Neural progenitor cell (in vitro differentiated cells): ENCODE measurements around the gene TSHZ3.

Experiments
- EZH2 ChIP-seq: fragments of 200-600 bp; sonication (generic); IDR thresholded peaks from 2 replicates; pipeline ENCODE4 v1.6.1; 2017; ENCODE audit warnings: antibody characterized with exemption, mild to moderate bottlenecking, moderate library complexity
- TF ChIP-seq, protein P1 (sequence below): fragments of 200-600 bp; sonication (generic); IDR thresholded peaks from 2 replicates; pipeline ENCODE4 v1.5.1; 2017; ENCODE audit warnings: antibody characterized with exemption, mild to moderate bottlenecking

DNA sequence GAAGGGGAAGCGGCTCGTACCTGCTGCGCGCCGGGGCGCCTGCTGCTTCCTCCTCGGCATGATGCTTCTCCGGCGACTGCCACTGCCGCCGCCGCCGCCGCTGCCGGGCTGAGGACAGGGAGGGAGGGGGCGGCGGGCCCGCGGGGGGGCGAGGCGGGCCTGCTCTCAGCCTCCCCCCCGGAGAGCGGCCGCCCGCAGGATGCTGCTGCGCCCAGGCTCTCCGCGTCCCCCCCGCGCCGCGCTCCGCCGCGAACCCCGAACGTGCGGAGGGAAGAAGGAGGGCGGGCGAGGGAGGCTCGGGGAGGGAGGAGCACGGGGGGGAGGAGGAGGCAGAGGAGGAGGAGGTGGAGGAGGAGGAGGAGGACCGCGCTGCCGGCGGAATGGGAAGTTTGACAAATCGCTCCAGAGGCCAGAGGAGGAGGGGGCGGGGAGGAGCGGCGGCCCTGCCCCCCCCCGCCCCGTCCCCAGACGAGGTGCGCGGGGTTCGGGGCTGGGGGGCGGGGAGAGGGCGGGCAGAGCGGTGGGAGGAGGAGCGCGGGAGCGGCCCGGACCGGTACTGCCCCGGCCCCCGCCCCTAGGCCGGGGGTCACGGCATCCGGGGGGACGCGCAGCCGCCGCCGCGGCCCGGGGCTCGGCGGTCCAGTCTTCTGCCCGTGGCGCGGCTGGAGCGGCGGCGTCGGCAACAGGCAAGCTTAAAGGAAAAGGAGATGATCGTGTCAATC is at the start of gene TSHZ3:
- TF ChIP-seq, protein P1, sequence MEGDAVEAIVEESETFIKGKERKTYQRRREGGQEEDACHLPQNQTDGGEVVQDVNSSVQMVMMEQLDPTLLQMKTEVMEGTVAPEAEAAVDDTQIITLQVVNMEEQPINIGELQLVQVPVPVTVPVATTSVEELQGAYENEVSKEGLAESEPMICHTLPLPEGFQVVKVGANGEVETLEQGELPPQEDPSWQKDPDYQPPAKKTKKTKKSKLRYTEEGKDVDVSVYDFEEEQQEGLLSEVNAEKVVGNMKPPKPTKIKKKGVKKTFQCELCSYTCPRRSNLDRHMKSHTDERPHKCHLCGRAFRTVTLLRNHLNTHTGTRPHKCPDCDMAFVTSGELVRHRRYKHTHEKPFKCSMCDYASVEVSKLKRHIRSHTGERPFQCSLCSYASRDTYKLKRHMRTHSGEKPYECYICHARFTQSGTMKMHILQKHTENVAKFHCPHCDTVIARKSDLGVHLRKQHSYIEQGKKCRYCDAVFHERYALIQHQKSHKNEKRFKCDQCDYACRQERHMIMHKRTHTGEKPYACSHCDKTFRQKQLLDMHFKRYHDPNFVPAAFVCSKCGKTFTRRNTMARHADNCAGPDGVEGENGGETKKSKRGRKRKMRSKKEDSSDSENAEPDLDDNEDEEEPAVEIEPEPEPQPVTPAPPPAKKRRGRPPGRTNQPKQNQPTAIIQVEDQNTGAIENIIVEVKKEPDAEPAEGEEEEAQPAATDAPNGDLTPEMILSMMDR = no peak
- no peak for TF ChIP-seq EZH2
